Measurements from ENCODE around the gene ZMYND8.

ZMYND8 gene

GRCh38 chr20:47334022-47334551, 22.4 kb downstream of the ZMYND8 start (continued):
- no peak for TF ChIP-seq ZNF26 (tag by site-specific recombination; IDR thresholded peaks at IDR 0.05)
- TF ChIP-seq ZNF660 (tag by site-specific recombination; IDR thresholded peaks at IDR 0.05) = no peak
- TF ChIP-seq ZNF248 (tag by site-specific recombination; IDR thresholded peaks at IDR 0.05) = no peak
- peak; percentile 67; the same call in 1 of the 2 replicates for TF ChIP-seq GLIS1 (tag by site-specific recombination; IDR thresholded peaks at IDR 0.05)
- TF ChIP-seq, protein P1, sequence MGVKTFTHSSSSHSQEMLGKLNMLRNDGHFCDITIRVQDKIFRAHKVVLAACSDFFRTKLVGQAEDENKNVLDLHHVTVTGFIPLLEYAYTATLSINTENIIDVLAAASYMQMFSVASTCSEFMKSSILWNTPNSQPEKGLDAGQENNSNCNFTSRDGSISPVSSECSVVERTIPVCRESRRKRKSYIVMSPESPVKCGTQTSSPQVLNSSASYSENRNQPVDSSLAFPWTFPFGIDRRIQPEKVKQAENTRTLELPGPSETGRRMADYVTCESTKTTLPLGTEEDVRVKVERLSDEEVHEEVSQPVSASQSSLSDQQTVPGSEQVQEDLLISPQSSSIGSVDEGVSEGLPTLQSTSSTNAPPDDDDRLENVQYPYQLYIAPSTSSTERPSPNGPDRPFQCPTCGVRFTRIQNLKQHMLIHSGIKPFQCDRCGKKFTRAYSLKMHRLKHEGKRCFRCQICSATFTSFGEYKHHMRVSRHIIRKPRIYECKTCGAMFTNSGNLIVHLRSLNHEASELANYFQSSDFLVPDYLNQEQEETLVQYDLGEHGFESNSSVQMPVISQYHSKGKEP (tag by site-specific recombination; IDR thresholded peaks at IDR 0.05) = no peak
- peak; percentile 48; the same call in 1 of the 2 replicates for TF ChIP-seq PRDM1 (tag by site-specific recombination; IDR thresholded peaks at IDR 0.05)
- TF ChIP-seq, protein P2, sequence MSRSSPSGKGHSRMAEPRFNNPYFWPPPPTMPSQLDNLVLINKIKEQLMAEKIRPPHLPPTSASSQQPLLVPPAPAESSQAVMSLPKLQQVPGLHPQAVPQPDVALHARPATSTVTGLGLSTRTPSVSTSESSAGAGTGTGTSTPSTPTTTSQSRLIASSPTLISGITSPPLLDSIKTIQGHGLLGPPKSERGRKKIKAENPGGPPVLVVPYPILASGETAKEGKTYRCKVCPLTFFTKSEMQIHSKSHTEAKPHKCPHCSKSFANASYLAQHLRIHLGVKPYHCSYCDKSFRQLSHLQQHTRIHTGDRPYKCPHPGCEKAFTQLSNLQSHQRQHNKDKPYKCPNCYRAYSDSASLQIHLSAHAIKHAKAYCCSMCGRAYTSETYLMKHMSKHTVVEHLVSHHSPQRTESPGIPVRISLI (tag by site-specific recombination; IDR thresholded peaks at IDR 0.05) = no peak
- no peak for TF ChIP-seq ZNF791 (tag by site-specific recombination; IDR thresholded peaks at IDR 0.05)
- no peak for TF ChIP-seq ZNF792 (tag by site-specific recombination; IDR thresholded peaks at IDR 0.05)
- no peak for TF ChIP-seq MYNN (tag by site-specific recombination; IDR thresholded peaks at IDR 0.05; ENCODE audit: borderline replicate concordance)

DNA sequence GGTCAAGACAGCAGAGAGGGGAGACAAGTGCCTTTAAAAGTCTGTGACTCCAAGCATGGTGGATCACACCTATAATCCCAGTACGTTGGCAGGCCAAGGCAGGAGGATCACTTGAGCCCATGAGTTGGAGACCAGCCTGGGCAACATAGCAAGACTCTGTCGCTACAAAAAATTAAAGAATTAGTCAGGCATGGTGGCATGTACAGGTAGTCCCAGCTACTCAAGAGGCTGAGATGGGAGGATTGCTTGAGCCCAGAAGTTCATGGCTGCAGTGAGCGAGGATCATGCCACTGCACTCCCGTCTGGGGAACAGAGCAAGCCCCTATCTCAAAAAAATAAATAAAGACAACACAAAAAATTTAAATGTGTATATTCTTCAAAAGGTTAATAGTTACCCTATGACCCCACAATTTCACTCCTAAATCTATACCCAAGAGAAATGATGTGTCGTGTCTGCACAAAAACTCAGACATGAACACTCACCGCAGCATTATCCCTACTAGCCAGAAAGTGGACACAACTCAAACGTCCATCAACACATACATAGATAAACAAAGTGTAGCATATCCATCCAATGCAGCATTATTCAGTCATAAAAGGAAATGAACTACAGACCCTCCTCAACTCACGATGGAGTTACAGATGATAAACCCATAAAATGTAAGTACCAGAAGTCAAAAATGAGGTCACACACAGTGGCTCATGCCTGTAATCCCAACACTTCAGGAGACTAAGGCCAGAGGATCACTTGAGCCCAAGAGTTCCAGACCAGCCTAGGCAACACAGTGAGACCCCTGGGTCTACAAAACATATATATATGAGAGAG, 23.9 kb downstream of the ZMYND8 start:
- TF ChIP-seq, protein P3, sequence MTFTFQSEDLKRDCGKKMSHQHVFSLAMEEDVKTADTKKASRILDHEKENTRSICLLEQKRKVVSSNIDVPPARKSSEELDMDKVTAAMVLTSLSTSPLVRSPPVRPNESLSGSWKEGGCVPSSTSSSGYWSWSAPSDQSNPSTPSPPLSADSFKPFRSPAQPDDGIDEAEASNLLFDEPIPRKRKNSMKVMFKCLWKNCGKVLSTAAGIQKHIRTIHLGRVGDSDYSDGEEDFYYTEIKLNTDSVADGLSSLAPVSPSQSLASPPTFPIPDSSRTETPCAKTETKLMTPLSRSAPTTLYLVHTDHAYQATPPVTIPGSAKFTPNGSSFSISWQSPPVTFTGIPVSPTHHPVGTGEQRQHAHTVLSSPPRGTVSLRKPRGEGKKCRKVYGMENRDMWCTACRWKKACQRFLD (tag by site-specific recombination; IDR thresholded peaks at IDR 0.05) = no peak
- TF ChIP-seq ATF2 (tag by site-specific recombination; IDR thresholded peaks at IDR 0.05; ENCODE audit: low read depth) = 0 out of 2 replicates have a peak, but pooled peaks have one; percentile 8
- no peak for TF ChIP-seq ZNF133 (tag by site-specific recombination; IDR thresholded peaks at IDR 0.05)
- peak; percentile 50; the same call in 1 of the 2 replicates for TF ChIP-seq ZNF629 (tag by site-specific recombination; IDR thresholded peaks at IDR 0.05)
- no peak for TF ChIP-seq ZNF664 (tag by site-specific recombination; IDR thresholded peaks at IDR 0.05)
- TF ChIP-seq MEIS1 (CRISPR knock-in tag; IDR thresholded peaks at IDR 0.05; ENCODE audit: borderline replicate concordance) = no peak
- TF ChIP-seq, protein P4, sequence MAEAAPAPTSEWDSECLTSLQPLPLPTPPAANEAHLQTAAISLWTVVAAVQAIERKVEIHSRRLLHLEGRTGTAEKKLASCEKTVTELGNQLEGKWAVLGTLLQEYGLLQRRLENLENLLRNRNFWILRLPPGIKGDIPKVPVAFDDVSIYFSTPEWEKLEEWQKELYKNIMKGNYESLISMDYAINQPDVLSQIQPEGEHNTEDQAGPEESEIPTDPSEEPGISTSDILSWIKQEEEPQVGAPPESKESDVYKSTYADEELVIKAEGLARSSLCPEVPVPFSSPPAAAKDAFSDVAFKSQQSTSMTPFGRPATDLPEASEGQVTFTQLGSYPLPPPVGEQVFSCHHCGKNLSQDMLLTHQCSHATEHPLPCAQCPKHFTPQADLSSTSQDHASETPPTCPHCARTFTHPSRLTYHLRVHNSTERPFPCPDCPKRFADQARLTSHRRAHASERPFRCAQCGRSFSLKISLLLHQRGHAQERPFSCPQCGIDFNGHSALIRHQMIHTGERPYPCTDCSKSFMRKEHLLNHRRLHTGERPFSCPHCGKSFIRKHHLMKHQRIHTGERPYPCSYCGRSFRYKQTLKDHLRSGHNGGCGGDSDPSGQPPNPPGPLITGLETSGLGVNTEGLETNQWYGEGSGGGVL (tag by site-specific recombination; IDR thresholded peaks at IDR 0.05) = no peak
- TF ChIP-seq ZNF600 (tag by site-specific recombination; IDR thresholded peaks at IDR 0.05) = 0 out of 2 replicates have a peak, but pooled peaks have one; percentile 20
- peak; percentile 85 for TF ChIP-seq OSR2 (tag by site-specific recombination; IDR thresholded peaks at IDR 0.05)
- no peak for TF ChIP-seq IKZF3 (tag by site-specific recombination; IDR thresholded peaks at IDR 0.05)
- ChIA-PET CTCF (interaction anchor here (0.6 to 2.2 kb wide), 2 partner anchors 36 to 52 kb away, joined by 4 to 8 read pairs; no protein-coding TSS in a partner anchor), POLR2A (no interaction called here)
- Histone ChIP-seq H3K4me1 (ENCODE audit: control insufficient read depth, insufficient read depth, low read length) (0 out of 2 replicates have a peak, but pooled peaks cover 2% of the 10 kb centered on the region), H3K27ac (ENCODE audit: extremely low read depth, low read depth, low read length) (no peak overlapping the region), H3K36me3 (ENCODE audit: control insufficient read depth in 2 of 2, insufficient read depth in 1 of 2, low read length in 2 of 2) (peaks cover 7 to 15% of the 10 kb centered on the region in 2 experiments; a peak in 2 of 3 replicates), H3K9me3 (ENCODE audit: control insufficient read depth, insufficient read depth, low read depth, low read length) (no peaks in the 10 kb centered on the region), H3K4me3 (ENCODE audit: low read depth, low read length) (no peak overlapping the region)

Measured in HEK293 (cell line).